Transverse colon (tissue), 4 donors: Measurements from ENCODE around the gene CNKSR3. TPM values are rescaled to one million over a fixed set of nuclear protein-coding genes. Genes with fewer than 3 reads are reported as not detected.

Experiments used
- DNase-seq: peaks from one replicate; pipeline ENCODE4 v3.0.0-alpha.2; 2019
- H3K27ac ChIP-seq, 4 donors: fragments of 200-600 bp; sonication (generic); 2 replicates each; pipeline ENCODE4 v1.5.1; 2016 to 2018; ENCODE audit warnings: inconsistent platforms in 4 of 4
- H3K27me3 ChIP-seq: fragments of 200-600 bp; sonication (generic); 2 replicates; pipeline ENCODE4 v1.5.1; 2017; ENCODE audit warnings: inconsistent platforms
- H3K36me3 ChIP-seq, 4 donors: fragments of 200-600 bp; sonication (generic); 2 replicates each; pipeline ENCODE4 v1.5.1; 2017 to 2019; ENCODE audit warnings: inconsistent platforms in 4 of 4
- H3K4me1 ChIP-seq, 4 donors: fragments of 200-600 bp; sonication (generic); 2 replicates each; pipeline ENCODE4 v1.5.1; 2017 to 2020; ENCODE audit warnings: inconsistent platforms in 4 of 4
- H3K4me3 ChIP-seq, 4 donors: fragments of 200-600 bp; sonication (generic); 1 replicate in 1 of 4; 2 replicates in 3 of 4; pipeline versions ENCODE4 v1.5.1 to v1.6.1; 2017 to 2019; ENCODE audit warnings: inconsistent platforms in 4 of 4
- H3K9me3 ChIP-seq, 2 donors: fragments of 200-600 bp; sonication (generic); 2 replicates each; pipeline ENCODE4 v1.5.1; 2017 to 2019; ENCODE audit warnings: inconsistent platforms in 2 of 2
- CTCF ChIP-seq, 5 experiments: fragments of 200-600 bp in 3 of 5; fragments of 450-650 bp in 2 of 5; sonication (generic) in 3 of 5; IDR thresholded peaks; 1 replicate in 2 of 5; 2 replicates in 3 of 5; pipeline ENCODE4 v1.5.1; 2016 to 2017; ENCODE audit warnings: antibody characterized with exemption in 5 of 5, inconsistent platforms in 3 of 5, mild to moderate bottlenecking in 2 of 5, moderate library complexity in 1 of 5
- EP300 ChIP-seq: sonication (generic); formaldehyde crosslinking; IDR thresholded peaks from one replicate; pipeline ENCODE4 v1.6.1; 2017; ENCODE audit warnings: antibody characterized with exemption, low read depth
- POLR2A ChIP-seq: fragments of 450-650 bp; IDR thresholded peaks from one replicate; pipeline ENCODE4 v1.6.1; 2016; ENCODE audit warnings: antibody characterized with exemption, mild to moderate bottlenecking, moderate library complexity
- POLR2AphosphoS5 ChIP-seq, 3 donors: sonication (generic); formaldehyde crosslinking; IDR thresholded peaks; one replicate each; pipeline ENCODE4 v1.6.1; 2016; ENCODE audit warnings: antibody characterized with exemption in 3 of 3
- WGBS, 2 donors: methylation state at CpG; one replicate each; pipeline ENCODE4 v1.1.5; 2018; ENCODE audit warnings: low coverage in 1 of 2; 5-methylcytosine and 5-hydroxymethylcytosine counted together
- in situ Hi-C, 4 donors: fragments of 200-750 bp; cut with MboI; loops; one replicate each; pipeline versions ENCODE4 v1.15.0 to v1.15.1; 2017; ENCODE audit warnings: low sequenced_read_pairs in 3 of 4, low pct_ligation_motif_present in 1 of 4, low pct_unique_long_range_greater_than_20kb in 1 of 4
- intact Hi-C: fragments of 100-400 bp; cut with DNase I; formaldehyde crosslinking; loops from one replicate; pipeline ENCODE4 v1.15.1; 2023; ENCODE audit warnings: low total_unique reads
- total RNA-seq, 4 donors: library from RNA; depleted of rRNA; stranded (reverse); fragments of >200 nt; gene quantifications; one replicate each; pipeline ENCODE4 v1.1.0, GENCODE V29; 2016

CNKSR3 gene
- total RNA-seq, 4 donors from 2014 or later, result 4.0 to 27.3 (median 16.9) TPM

GRCh38 chr6:154489822-154490221 is 20.7 kb downstream of the CNKSR3 start:
- DNase-seq, result no peak
- Histone ChIP-seq H3K27me3 (no peaks in the 10 kb centered on the region), H3K9me3 (no peaks in the 10 kb centered on the region), H3K36me3 (no peaks in the 10 kb centered on the region), H3K4me1 (peaks cover 15 to 36% (median 25%) of the 10 kb centered on the region in 4 donors), H3K4me3 (no peak overlapping the region), H3K27ac (no peak overlapping the region)
- TF ChIP-seq POLR2AphosphoS5 (IDR thresholded peaks at IDR 0.05) (no peak), POLR2A (no peak), EP300 (no peak)
- WGBS, 2 donors, result 86 to 92% methylated on average over 5 of the region's 5 CpGs
- in situ Hi-C loops (no loop called here), intact Hi-C loops (no loop called here)

GRCh38 chr6:154488802-154489437 is 21.6 kb downstream of the CNKSR3 start:
- intact Hi-C loops, result no loop called here
- no peak overlapping the region for H3K4me3 ChIP-seq
- H3K4me1 ChIP-seq, result peaks cover 15 to 36% (median 25%) of the 10 kb centered on the region in 4 donors
- H3K9me3 ChIP-seq, result no peaks in the 10 kb centered on the region
- DNase-seq, result no peak
- WGBS, 2 donors, result 77 to 81% methylated on average over 11 of the region's 11 CpGs
- peak overlapping the region in 2 of 4 donors; percentile 18 to 56 for H3K27ac ChIP-seq
- TF ChIP-seq POLR2AphosphoS5 (IDR thresholded peaks at IDR 0.05) (no peak), POLR2A (no peak), CTCF (IDR thresholded peaks at IDR 0.05) (no peak), EP300 (no peak)
- no peaks in the 10 kb centered on the region for H3K27me3 ChIP-seq
- no peaks in the 10 kb centered on the region for H3K36me3 ChIP-seq
- in situ Hi-C loops, result no loop called here

- intact Hi-C loops (no loop called here), in situ Hi-C loops (no loop called here)
- DNase-seq, result no peak
- WGBS, 2 donors, result 50 to 63% methylated on average over 1 of the region's 1 CpG
- H3K36me3 ChIP-seq, result no peaks in the 10 kb centered on the region
- H3K27me3 ChIP-seq, result no peaks in the 10 kb centered on the region
- TF ChIP-seq POLR2A, result no peak
- TF ChIP-seq POLR2AphosphoS5 (IDR thresholded peaks at IDR 0.05), result no peak
- no peak for TF ChIP-seq EP300
- no peak for TF ChIP-seq CTCF (IDR thresholded peaks at IDR 0.05)
- H3K9me3 ChIP-seq, result no peaks in the 10 kb centered on the region
- peaks cover 15 to 39% (median 25%) of the 10 kb centered on the region in 4 donors for H3K4me1 ChIP-seq
- H3K27ac ChIP-seq, result peak overlapping the region; percentile 36 to 56 (median 44)
- H3K4me3 ChIP-seq, result no peak overlapping the region
These were observed 22.3 kb downstream of the CNKSR3 start for GRCh38 chr6:154488248-154488593.

GRCh38 chr6:154487367-154488247 is 22.9 kb downstream of the CNKSR3 start:
- Histone ChIP-seq H3K9me3 (no peaks in the 10 kb centered on the region), H3K27me3 (no peaks in the 10 kb centered on the region), H3K4me1 (peaks cover 15 to 45% (median 25%) of the 10 kb centered on the region in 4 donors), H3K27ac (peak overlapping the region; percentile 36 to 56 (median 44)), H3K4me3 (no peak overlapping the region), H3K36me3 (no peaks in the 10 kb centered on the region)
- TF ChIP-seq EP300 (no peak), POLR2A (no peak), POLR2AphosphoS5 (IDR thresholded peaks at IDR 0.05) (no peak), CTCF (IDR thresholded peaks at IDR 0.05) (no peak)
- in situ Hi-C loops (no loop called here), intact Hi-C loops (no loop called here)
- no peak for DNase-seq
- 27 to 44% methylated on average over 5 to 6 of the region's 6 CpGs for whole genome bisulfite sequencing, 2 donors
